NOMO-1 treated with dmso at 0.1 percent for 144 hours (cell line): ENCODE results near the gene TULP1.
"Not testable (repeated sequence)": the region's sequence is repeated elsewhere in the genome, so short reads cannot be mapped to it uniquely, and the experiment has no call there.

Experiments
- DNase-seq: peaks from one replicate; lab custom pipeline; 2025; ENCODE audit not compliant: unreplicated experiment; lab: John Stamatoyannopoulos, UW

Gene TULP1

GRCh38 chr6:35512740-35513139 lies at the start of gene TULP1:
Gene TULP1 (minus strand): TSS chr6:35512896. CDS start chr6:35512858, 38 bp downstream.
- DNase-seq, result no peak

- no peak for DNase-seq
These were observed 49.4 kb upstream of the TULP1 start for GRCh38 chr6:35562060-35562459.

DNA sequence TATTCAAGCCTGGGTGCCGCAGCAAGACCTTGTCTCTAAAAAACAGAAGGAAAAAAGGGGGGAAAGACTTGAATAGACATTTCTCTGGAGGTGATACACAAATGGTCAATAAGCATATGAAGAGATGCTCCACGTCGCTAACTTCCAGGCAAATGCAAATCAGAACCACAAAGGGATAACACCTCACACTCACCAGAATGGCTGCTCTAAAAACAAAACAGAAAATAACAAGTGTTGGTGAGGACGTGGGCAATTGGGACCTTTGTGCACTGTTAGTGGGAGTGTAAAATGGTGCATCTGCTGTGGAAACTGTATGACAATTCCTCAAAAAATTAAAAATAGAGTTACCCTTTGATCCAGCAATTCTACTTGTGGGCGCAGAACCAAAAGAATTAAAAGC lies 48.4 kb upstream of the TULP1 start:
- no peak for DNase-seq

DNA sequence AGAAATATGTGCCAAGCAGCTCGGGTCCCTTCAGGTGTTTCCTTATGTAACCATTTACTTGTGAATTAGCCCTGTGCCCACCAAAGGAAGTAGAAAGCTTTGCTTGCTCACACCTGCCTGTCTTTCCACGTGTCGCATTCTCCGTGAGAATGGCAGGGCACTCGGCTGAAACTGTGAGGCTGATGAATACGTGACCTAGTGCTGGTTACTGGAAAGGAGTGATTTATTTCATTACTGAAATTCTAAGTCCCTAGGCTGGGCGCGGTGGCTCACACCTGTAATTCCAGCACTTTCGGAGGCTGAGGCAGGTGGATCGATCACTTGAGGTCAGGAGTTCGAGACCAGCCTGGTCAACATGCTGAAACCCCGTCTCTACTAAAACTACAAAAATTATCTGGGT lies 45.9 kb upstream of the TULP1 start:
- DNase-seq, result no peak

DNA sequence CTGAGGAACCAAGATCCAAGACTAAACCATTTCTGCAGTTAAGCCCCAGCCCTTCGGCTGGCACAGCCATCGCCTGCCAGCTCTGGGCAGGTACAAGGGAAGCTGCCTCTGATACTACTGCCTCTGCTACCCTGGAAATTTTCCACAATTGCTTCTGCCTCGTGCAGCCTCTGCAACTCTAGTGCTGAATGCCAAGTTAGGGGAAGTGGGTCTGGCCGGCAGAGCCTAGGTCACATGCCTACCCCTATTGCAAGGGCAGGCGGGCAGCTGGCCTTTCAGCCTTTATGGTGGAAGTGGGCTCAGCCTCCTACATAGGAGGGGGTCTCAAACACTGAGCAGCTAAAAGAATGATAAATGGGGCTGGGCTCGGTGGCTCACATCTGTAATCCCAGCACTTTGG lies 44.5 kb upstream of the TULP1 start:
- DNase-seq, result no peak

DNA sequence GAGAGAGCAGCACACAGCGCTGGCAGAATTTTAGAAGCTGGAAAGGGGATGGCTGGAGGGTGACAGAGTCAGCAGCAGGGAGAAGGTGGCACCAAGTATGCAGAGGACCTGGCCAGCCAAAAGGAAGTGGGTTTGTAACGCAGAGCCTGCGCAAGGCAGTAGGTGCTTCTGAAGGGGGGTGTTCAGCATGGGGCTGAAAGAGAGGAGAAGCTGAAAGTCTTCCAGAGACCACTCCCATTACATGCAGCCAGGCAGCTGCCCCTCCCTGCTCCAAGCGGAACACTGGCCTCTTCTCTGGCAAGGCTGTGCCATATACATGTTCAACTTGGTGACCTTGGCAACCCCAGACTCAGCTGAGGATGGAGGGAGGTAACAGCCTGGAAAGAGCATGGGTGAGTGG lies 42.1 kb upstream of the TULP1 start:
- no peak for DNase-seq

GRCh38 chr6:35553315-35553714 lies 40.6 kb upstream of the TULP1 start:
- DNase-seq, result no peak

- DNase-seq, result peak; percentile 26
These were observed 39.7 kb upstream of the TULP1 start for GRCh38 chr6:35552285-35552917.

- DNase-seq, result no peak
These were observed 37.7 kb upstream of the TULP1 start for GRCh38 chr6:35550437-35550836.

DNA sequence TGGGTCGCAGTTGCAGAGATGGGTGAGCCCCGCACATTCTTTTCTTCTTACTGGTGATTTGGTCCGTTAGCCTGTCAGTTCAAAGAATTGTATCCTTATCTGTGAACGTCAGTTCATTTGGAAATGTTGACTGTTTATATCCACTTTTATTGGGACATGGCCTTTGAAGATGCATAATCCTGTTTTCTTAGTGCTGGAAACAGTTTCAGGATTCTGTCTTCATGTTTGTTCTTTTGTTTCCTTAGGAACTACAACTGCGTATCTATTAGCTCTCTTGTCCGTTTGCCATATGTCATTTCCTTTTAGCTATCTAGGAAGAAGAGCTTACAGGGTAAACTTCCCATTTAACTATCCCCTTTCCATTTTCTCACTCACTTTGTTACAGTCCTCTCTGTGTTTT lies 35.0 kb upstream of the TULP1 start:
- no peak for DNase-seq

DNA sequence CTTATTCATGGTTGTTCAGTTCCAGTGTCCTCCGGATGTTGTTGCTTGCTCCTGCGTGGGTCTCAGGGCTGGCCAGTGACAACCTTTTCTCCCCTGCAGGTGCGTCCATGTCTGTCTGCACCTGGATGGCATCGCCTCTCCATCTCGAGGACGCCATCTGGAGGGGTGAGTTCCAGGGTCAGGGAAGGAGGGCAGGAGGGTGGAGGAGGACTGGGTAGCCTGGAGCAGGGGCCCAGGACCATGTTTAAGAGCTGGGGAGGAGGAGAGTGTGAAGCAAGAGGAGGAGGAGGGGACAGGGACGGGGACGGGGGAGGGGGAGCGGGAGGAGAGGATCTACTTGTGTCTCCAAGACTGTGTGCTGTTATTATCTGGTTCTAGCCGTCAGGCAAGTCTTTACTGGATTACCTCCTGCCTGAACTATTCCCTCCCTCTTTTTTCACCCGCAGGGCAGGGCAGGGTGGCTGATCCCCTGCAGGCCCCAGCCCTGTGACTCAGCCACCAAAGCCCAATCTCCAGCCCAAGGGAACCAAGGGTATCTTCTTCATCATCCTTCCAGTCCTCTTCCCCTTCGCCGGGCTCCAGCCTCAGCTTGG lies 32.2 kb upstream of the TULP1 start:
- no peak for DNase-seq

DNA sequence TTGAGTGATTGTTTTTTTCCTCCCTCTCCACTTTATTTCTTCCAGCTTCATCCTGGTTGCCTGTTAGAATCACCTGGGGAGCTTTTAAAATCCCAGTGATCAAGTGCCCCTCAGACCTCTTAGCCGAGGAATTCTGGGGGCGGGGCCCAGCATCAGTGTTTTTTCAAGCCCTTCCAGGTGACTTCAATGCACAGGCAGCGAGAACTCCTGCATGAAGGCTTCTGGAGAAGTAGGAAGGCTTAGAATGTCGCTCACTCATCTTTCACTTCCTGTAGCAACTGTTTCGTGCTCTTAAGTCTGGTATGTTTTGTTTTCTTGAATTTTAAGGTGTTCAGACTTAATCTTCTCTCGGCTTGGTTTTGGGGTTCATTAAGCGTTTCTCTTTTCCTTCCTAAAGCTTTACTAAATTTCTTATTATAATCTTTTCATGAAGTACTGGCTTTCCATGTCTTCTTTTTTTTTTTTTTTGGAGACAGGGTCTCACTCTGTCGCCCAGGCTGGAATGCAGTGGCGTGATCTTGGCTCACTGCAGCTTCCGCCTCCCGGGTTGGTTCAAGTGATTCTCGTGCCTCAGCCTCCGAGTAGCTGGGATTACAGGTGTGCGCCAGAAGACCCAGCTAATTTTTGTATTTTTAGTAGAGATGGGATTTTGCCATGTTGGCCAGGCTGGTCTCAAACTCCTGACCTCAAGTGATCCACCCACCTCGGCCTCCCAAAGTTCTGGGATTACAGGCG lies 30.9 kb upstream of the TULP1 start:
- no peak for DNase-seq

DNA sequence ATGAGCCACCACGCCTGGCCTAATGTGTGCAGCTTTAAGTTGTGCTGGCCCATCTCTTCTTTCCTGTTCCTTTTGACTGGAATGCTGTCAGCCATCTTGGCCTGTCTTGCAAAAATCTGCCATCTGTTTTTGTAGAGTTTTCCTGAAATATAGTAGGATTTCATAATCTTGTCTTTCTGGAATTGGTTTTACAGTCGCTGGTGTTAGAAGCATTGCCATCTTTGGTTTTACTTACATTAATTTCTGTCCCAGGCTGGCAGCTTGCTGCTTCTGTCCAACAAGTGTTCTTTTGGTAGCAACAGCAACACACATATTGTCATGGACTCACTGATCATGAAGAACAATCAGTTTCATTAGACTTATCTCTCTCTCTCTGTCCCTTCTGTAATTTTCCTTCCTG lies 29.1 kb upstream of the TULP1 start:
- no peak for DNase-seq

DNA sequence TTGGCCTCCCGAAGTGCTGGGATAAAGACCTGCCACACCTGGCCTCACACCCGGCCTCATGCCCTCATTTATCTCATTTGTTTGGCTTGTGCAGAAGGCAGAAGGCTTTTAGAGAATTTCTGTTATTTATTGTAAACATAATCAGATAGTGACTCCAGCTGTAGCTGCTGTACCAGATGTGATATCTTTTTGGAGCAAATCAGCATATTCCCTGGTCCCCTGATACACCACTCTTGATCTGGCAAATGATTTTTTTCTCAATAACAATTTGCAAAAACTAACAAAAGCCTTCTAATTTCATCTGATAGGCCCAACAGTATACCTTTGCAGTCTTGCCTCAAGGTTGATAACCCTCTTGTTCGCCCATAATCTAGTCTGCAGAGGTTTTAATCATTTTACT lies 26.5 kb upstream of the TULP1 start:
- DNase-seq, result no peak

- DNase-seq, result not testable (repeated sequence)
These were observed 23.2 kb upstream of the TULP1 start for GRCh38 chr6:35535847-35536246.

DNA sequence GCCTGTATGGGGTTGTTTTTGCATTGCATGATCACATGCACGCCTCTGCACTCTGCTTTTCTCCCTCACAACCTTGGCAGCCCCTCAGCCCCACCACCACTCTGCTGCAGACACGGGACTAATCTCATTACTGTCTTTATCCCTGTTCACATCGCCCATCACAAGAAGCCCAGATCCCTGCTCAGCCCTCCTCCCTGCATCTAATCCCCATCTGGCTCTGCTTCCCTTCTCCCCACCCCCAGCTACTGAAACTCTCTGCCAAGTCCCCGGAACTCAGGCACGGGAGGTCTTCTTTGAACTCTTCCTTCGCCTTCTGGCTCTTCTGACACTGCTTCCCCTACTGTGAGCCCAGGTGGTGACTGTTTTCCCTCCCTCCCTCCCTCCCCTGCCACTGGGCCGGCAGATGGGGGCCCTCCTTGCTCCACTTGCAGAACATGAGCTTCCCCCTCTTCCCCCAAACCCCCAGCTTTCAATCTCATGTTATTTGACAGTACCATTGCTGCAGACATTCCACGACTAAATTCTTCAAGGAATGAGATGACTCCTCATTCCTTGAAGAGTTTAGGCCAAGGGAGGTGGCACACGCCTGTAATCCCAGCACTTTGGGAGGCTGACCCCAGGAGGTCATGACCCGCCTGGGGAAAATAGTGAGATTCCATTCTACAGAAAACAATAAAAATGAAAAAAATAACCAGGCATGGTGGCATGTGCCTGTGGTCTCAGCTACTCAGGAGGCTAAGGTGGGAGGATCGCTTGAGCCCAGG lies 21.9 kb upstream of the TULP1 start:
- DNase-seq, result no peak

DNA sequence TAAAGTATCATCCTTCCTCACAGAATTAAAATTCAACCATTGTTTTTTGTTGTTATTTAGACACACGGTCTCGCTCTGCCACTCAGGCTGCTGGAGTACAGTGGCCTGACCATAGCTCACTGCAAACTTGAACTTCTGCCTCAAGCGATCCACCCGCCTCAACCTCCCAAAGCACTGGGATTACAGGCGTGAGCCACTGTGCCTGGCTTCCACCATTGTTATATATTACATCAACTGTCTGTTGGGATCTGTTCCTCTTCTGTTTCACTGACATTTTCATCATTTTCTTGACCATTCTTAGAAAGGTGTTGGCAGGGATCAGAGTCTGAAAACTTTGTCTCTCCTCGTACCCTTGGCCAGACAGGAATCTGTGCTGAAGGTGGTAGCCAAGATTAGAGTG lies 21.3 kb upstream of the TULP1 start:
- no peak for DNase-seq

DNA sequence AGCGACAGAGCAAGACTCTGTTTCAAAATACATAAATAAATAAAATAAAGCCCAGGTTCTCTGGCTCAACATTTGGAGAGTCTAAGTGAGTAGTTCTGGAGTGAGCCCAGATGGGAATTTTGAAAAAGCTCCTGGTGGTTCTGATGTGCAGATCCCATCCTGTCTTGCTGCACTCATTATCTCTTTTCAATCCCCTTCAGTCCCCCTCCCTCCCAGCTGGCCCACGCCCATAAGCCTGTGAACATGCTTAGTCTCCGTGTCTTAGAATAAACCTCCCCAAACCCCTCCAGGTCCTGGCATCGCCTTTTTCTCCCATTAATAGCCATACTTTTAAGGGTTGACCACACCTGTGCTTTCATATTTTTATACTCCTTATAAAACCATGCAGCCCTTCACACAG lies 19.4 kb upstream of the TULP1 start:
- no peak for DNase-seq

DNA sequence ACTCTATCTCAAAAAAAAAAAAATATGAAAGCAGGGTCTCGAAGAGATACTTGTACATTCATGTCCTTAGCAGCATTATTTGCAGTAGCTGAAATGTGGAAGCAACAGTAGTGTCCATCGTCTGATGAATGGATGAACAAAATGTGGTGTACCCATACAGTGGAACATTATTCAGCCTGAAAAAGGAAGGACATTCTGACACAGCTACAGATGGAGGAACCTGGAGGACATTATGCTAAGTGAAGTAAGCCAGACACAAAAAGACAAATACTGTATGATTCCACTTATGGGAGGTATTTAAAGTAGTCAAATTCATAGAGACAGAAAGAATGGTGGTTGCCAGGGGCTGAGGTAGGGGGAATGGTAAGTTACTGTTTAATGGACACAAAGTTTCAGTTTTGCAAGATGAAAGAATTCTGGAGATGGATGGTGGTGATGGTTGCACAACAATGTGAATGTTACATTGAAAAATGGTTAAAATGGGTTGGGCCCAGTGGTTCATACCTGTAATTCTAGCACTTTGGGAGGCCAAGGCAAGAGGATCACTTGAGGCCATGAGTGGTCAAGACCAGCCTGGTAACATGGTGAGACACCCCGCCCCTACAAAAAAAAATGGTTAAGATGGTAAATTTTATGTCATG lies 11.8 kb upstream of the TULP1 start:
- no peak for DNase-seq

GRCh38 chr6:35522660-35523658 lies 10.3 kb upstream of the TULP1 start:
- peak; percentile 2 for DNase-seq
